ENCODE measurements around the gene APH1B.

APH1B gene

DNA sequence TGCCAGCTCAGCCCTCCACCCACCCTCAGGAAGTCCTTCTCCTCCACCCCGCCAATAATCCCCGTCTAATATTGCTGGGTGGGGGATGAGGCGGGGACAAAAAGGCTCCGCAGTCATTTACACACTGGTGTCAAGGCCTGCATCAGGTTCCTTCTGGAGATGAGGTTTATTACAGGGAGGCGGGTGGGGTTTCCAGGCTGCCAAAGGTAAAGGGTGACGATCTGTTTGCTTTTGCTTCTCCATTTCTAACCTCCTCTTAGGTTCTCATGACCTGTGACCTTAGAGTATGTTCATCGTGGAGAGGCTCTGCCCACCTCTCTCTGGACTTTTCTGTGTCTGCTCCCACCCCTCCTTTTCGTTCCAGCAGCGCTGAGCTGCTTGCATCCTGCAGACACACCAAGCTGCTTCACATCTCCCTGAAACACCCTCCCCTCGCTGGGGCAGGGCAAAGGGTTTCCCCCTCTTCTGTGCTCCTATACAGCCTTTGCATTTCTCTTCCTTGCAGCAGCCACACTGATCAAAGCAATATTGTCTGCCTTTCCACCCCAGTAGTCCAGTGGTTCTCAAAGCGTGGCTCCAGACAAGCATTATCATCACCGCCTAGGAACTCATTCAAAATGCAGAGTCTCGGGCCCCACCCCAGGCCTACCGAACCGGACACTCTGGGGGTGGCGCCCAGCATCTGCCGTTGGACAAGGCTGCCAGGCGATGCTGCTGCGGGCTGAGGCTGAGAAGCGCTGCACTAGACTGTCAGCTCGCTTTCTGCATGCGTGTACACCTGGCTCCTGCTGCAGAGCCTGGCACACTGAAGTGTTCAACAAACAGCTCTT lies 77.6 kb downstream of the APH1B start:
- no peak for DNase-seq

DNA sequence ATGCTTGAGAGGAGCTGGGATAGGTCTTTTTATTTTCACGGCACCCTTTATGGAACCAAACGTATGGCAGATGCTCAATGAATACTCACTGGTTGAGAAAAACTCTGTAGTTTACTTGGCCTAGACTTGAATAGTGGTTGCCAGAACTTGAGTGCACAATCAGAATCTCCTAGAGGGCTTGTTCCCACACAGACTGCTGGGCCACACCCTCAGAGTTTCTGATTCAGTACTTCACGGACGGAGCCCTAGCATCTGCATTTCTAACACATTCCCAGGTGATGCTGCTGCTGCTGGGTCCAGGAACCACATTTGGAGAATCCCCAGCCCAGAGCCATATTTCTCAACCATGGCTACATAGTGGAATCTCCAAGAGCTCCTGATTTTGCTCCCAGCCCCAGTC lies 79.7 kb downstream of the APH1B start:
- DNase-seq = no peak

DNA sequence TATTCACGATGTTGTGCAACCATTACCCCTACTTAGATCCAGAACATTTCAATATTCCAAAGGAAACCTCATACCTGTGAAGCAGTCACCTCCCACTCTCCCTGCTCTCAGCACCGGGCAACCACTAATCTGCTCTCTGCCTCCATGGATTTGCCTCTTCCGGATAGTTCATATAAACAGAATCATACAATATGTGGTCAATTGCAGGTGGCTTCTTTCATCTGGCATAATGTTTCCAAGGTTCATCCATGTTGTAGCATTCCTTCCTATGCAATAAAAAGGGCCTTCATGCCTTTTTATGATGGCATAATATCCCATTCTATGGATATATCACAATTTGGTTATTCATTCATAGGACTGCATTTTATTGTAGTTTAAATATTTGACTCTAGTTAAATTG lies 80.3 kb downstream of the APH1B start:
- DNase-seq = no peak

DNA sequence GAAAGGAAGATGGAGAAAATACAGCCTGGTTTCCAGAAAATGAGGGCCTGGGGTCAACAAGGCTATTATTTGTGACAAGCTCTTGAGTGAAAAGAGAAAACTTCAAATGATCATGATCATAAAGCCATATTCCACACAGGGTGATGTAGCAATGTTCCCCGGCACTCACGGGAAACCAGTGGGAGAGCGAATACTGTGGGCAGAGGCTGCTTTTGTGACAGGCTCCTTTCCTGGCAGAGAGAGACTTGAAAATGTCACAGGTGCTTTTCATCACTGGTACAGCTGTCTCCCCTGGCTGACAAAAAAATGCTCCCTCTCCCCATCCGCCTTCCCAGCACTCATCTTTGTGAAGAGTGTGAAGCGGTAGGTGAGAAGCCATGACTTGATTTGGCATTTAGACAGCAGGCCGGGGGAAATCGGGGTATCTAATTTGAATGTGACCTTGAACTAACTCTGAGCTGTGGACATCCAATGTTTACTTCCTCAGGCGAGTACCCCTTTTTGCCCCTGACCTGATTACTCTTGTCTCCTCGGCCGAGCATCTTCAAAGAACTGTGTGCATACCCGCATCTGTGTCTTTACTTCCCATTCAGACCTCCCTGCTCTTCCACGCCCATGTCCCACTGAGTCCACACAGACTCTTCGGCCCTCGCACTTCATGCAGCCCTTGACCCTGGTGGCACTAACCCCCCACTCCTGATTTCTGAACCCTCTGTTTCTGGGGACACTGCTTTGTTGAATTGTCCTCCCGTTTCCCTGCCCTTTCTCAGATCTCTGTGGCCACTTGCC lies 81.0 kb downstream of the APH1B start:
- no peak for DNase-seq

All from femur (tissue), 1 donor.